B cell (primary cell): Measurements from ENCODE around the gene PAQR6. TPM values are rescaled to one million over a fixed set of nuclear protein-coding genes. Genes with fewer than 3 reads are reported as not detected.
A peak's percentile ranks its signal among the peaks of the same experiment; 100 is the strongest.

Experiments
- ATAC-seq: fragments of 200-7000 bp; cut with Tn5 transposase; one replicate; pipeline ENCODE4 v1.10.0; 2021; ENCODE audit warnings: low read depth, mild to moderate bottlenecking, moderate number of reproducible peaks, moderate library complexity
- CTCF ChIA-PET: fragments of 350-600 bp; sonication (Branson Sonifier 250); formaldehyde crosslinking; loops from one replicate; lab custom pipeline; 2021; ENCODE audit warnings: antibody characterized with exemption, inconsistent platforms; lab: Charles Lee
- POLR2A ChIA-PET: fragments of 350-600 bp; sonication (Branson Sonifier 250); formaldehyde crosslinking; loops from one replicate; lab custom pipeline; 2021; ENCODE audit warnings: antibody characterized with exemption; lab: Charles Lee
- DNase-seq: peaks from one replicate; pipeline ENCODE4 v3.0.0; 2013
- H2AFZ ChIP-seq: 2 replicates; pipeline ENCODE4 v1.6.1; 2012; ENCODE audit warnings: mild to moderate bottlenecking, low read depth, low read length; ENCODE audit not compliant: insufficient read depth, poor library complexity, severe bottlenecking
- H3K27ac ChIP-seq, 2 donors: 1 replicate in 1 of 2; 2 replicates in 1 of 2; pipeline ENCODE4 v1.5.1; 2012 to 2013; ENCODE audit warnings: low read length in 2 of 2, mild to moderate bottlenecking in 2 of 2, moderate library complexity in 1 of 2
- H3K27me3 ChIP-seq, 4 experiments: fragments of 200-600 bp in 1 of 4; sonication (generic) in 1 of 4; replicated peaks in 1 of 4; 1 replicate in 2 of 4; 2 replicates in 2 of 4; pipeline versions ENCODE4 v1.6.1 to v1.7.0; 2013 to 2016; ENCODE audit warnings: low read length in 3 of 4, mild to moderate bottlenecking in 2 of 4, mixed read lengths in 1 of 4, moderate library complexity in 1 of 4; ENCODE audit not compliant: insufficient read depth in 4 of 4, control insufficient read depth in 3 of 4; ENCODE audit errors: control extremely low read depth in 1 of 4
- H3K36me3 ChIP-seq, 2 experiments: replicated peaks in 1 of 2; 1 replicate in 1 of 2; 2 replicates in 1 of 2; pipeline versions ENCODE4 v1.6.1 to v1.7.1; 2013; ENCODE audit warnings: low read length in 1 of 2; ENCODE audit not compliant: insufficient read depth in 2 of 2, control insufficient read depth in 1 of 2; ENCODE audit errors: control extremely low read depth in 1 of 2, extremely low read depth in 1 of 2
- H3K4me1 ChIP-seq, 2 donors: fragments of 200-600 bp in 1 of 2; sonication (generic) in 1 of 2; 1 replicate in 1 of 2; 2 replicates in 1 of 2; pipeline versions ENCODE4 v1.5.1 to v1.6.1; 2013 to 2017; ENCODE audit warnings: low read length in 2 of 2; ENCODE audit not compliant: control insufficient read depth in 2 of 2, insufficient read depth in 2 of 2
- H3K4me2 ChIP-seq: replicated peaks from 2 replicates; pipeline ENCODE3; 2012; ENCODE audit warnings: mild to moderate bottlenecking, low read depth, low read length; ENCODE audit not compliant: poor library complexity, severe bottlenecking
- H3K4me3 ChIP-seq, 5 experiments: fragments of 200-600 bp in 1 of 5; sonication (generic) in 1 of 5; 1 replicate in 3 of 5; 2 replicates in 2 of 5; pipeline versions ENCODE4 v1.5.1 to v1.7.0; 2011 to 2016; ENCODE audit warnings: low read length in 4 of 5, mild to moderate bottlenecking in 4 of 5, low read depth in 2 of 5, control low read depth in 1 of 5, moderate library complexity in 1 of 5; ENCODE audit not compliant: insufficient read depth in 1 of 5; ENCODE audit errors: control extremely low read depth in 1 of 5, extremely low read depth in 1 of 5
- H3K79me2 ChIP-seq: fragments of 200-600 bp; sonication (generic); one replicate; pipeline ENCODE4 v1.6.0; 2016; ENCODE audit warnings: low read length; ENCODE audit not compliant: control insufficient read depth, insufficient read depth
- H3K9ac ChIP-seq: fragments of 200-600 bp; sonication (generic); 2 replicates; pipeline ENCODE4 v1.6.1; 2017; ENCODE audit warnings: mild to moderate bottlenecking, low read length, moderate library complexity
- H3K9me3 ChIP-seq, 3 donors: one replicate each; pipeline versions ENCODE4 v1.6.1 to v1.7.1; 2013; ENCODE audit warnings: low read length in 2 of 3; ENCODE audit not compliant: control insufficient read depth in 2 of 3, insufficient read depth in 1 of 3; ENCODE audit errors: control extremely low read depth in 1 of 3
- H4K20me1 ChIP-seq: 2 replicates; pipeline ENCODE4 v1.6.0; 2012; ENCODE audit warnings: mild to moderate bottlenecking, low read length; ENCODE audit not compliant: insufficient read depth, control insufficient read depth, poor library complexity, severe bottlenecking
- H3K27ac Mint-ChIP-seq: one replicate; pipeline ENCODE4 v1.8.0; 2021; ENCODE audit warnings: mixed read lengths
- H3K27me3 Mint-ChIP-seq: one replicate; pipeline ENCODE4 v1.8.0; 2021; ENCODE audit warnings: mixed read lengths
- H3K4me1 Mint-ChIP-seq: one replicate; pipeline ENCODE4 v1.8.0; 2021; ENCODE audit warnings: mixed read lengths
- H3K4me3 Mint-ChIP-seq: one replicate; pipeline ENCODE4 v1.8.0; 2021; ENCODE audit warnings: mixed read lengths
- H3K9me3 Mint-ChIP-seq: one replicate; pipeline ENCODE4 v1.8.0; 2022; ENCODE audit warnings: mixed read lengths; ENCODE audit not compliant: insufficient read depth
- EZH2 ChIP-seq: IDR thresholded peaks from 2 replicates; pipeline ENCODE4 v1.6.1; 2012; ENCODE audit warnings: borderline replicate concordance, low read depth, mild to moderate bottlenecking, moderate library complexity, low read length; ENCODE audit not compliant: insufficient read depth, poor library complexity, severe bottlenecking
- WGBS: methylation state at CpG from one replicate; pipeline ENCODE4 v1.1.5; 2013; ENCODE audit warnings: missing lambda C conversion rate; ENCODE audit not compliant: insufficient coverage; 5-methylcytosine and 5-hydroxymethylcytosine counted together
- intact Hi-C: fragments of 100-400 bp; cut with micrococcal nuclease; formaldehyde crosslinking; loops from one replicate; pipeline ENCODE4 v1.10.0; 2022
- polyA plus RNA-seq: library from polyadenylated mRNA; depleted of rRNA; stranded (reverse); fragments of >200 nt; gene quantifications from 2 replicates; pipeline ENCODE4 v1.2.3, GENCODE V29; 2012
- total RNA-seq, 2 donors: library from RNA; stranded (reverse); fragments of 120-200 nt in 1 of 2; gene quantifications; 1 replicate in 1 of 2; 2 replicates in 1 of 2; pipeline versions ENCODE4 v1.2.3 to v1.2.4, GENCODE V29; 2013 to 2022
- TF ChIP-seq, protein P1 (sequence below): fragments of 200-600 bp; IDR thresholded peaks from one replicate; pipeline ENCODE4 v1.8.0; 2022; ENCODE audit warnings: antibody characterized with exemption, mild to moderate bottlenecking

Gene PAQR6
- total and polyA plus RNA-seq, 2 donors (not counting 1 experiment from before 2014, with no cell fraction given): 1.3 to 1.8 TPM

DNA sequence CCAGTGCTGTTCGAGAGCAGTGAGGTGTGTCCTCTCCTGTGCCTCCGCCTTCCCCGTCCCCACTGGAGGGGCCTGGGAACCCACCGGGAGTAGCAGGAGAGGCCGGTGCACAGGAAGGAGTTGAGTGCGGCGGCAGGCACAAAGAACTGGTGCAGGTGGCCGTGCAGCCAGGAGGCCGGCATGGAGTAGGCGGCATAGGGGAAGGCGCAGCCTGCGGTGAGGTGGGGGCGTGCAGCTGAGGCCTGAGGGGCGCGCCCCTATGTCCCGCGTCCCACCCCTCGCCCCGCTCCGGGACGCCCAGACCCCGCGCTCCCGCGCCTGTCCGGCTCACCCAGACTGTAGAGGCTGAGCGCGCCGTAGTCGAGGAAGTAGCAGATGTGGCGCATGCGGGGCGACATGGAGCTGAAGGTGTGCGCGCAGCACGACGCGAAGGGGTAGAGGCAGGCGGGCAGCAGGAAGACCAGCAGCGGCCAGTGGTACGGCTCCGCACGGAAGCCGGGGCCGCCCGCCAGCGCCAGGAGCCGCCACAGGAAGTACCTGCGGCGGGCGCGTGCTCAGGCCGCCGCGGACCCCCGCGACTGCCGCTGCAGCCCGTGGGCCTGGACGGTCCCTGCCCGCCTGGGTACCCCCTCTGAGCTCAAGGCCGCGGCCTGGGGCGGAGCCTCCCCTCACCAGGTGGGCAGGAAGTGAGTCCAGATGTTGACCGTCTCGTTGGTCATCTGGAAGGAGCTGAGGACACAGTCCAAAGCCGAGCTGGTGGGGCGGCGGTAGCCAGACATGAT lies 2.2 kb downstream of the PAQR6 start:
- peak overlapping the region in 4 of 5 experiments; percentile 26 to 60 (median 47) for H3K4me3 ChIP-seq
- H3K36me3 ChIP-seq: peaks cover 0 to 8% of the 10 kb centered on the region in 2 experiments
- H3K4me1 Mint-ChIP-seq: peaks cover 18% of the 10 kb centered on the region
- H3K9ac ChIP-seq: peak overlapping the region; percentile 69
- H3K27me3 Mint-ChIP-seq: peaks cover 7% of the 10 kb centered on the region
- 3% methylated on average over 67 of the region's 69 CpGs for WGBS
- POLR2A ChIA-PET: no interaction called here
- H3K9me3 ChIP-seq: peaks cover 0 to 3% (median 0%) of the 10 kb centered on the region in 3 donors
- peaks cover 0 to 12% (median 0%) of the 10 kb centered on the region in 4 experiments for H3K27me3 ChIP-seq
- H3K27ac Mint-ChIP-seq: peak overlapping the region; percentile 59
- no peaks in the 10 kb centered on the region for H4K20me1 ChIP-seq
- peak overlapping the region; percentile 75 for H2AFZ ChIP-seq
- peak overlapping the region; percentile 93 for H3K4me2 ChIP-seq
- no peaks in the 10 kb centered on the region for H3K9me3 Mint-ChIP-seq
- peak overlapping the region; percentile 89 for H3K4me3 Mint-ChIP-seq
- H3K4me1 ChIP-seq: peaks cover 14 to 15% of the 10 kb centered on the region in 2 donors
- ATAC-seq (peak; percentile 64), DNase-seq (peak; percentile 57)
- TF ChIP-seq, protein P1, sequence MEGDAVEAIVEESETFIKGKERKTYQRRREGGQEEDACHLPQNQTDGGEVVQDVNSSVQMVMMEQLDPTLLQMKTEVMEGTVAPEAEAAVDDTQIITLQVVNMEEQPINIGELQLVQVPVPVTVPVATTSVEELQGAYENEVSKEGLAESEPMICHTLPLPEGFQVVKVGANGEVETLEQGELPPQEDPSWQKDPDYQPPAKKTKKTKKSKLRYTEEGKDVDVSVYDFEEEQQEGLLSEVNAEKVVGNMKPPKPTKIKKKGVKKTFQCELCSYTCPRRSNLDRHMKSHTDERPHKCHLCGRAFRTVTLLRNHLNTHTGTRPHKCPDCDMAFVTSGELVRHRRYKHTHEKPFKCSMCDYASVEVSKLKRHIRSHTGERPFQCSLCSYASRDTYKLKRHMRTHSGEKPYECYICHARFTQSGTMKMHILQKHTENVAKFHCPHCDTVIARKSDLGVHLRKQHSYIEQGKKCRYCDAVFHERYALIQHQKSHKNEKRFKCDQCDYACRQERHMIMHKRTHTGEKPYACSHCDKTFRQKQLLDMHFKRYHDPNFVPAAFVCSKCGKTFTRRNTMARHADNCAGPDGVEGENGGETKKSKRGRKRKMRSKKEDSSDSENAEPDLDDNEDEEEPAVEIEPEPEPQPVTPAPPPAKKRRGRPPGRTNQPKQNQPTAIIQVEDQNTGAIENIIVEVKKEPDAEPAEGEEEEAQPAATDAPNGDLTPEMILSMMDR: no peak
- TF ChIP-seq EZH2: no peak
- H3K27ac ChIP-seq: no peak overlapping the region
- CTCF ChIA-PET: interaction anchor here (1.5 to 2.1 kb wide), 2 partner anchors 20 to 74 kb away, joined by 5 to 10 read pairs; no protein-coding TSS in a partner anchor
- intact Hi-C loops: no loop called here
- H3K79me2 ChIP-seq: no peaks in the 10 kb centered on the region

DNA sequence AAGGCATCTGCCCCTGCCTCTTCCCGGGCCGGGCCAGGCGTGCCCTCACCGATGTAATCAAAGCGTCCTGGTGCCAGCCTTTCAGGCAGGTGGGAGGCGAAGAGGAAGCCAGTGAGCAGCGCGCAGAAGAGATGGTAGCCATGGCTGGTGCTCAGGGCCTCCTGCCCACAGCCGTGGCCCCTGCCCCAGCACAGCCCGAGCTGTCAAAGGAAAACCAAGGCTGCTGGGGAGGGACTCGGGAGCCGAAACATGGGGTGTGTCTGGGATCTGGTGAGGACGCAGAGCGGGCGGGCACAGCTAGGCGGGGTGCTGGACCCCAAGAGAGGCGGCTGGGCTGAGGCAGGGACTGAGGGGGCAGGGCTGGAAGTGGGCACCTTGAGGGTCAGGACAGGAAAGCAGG lies 3.1 kb downstream of the PAQR6 start:
- intact Hi-C loops: no loop called here
- POLR2A ChIA-PET: no interaction called here
- TF ChIP-seq, protein P1: no peak
- no peak for TF ChIP-seq EZH2
- Histone ChIP-seq H3K9ac (no peak overlapping the region), H3K27me3 (peaks cover 0 to 12% (median 0%) of the 10 kb centered on the region in 4 experiments), H2AFZ (no peak overlapping the region), H3K4me2 (peak overlapping the region; percentile 93), H3K4me3 (no peak overlapping the region), H3K4me1 (peaks cover 14 to 15% of the 10 kb centered on the region in 2 donors), H3K9me3 (peaks cover 0 to 3% (median 0%) of the 10 kb centered on the region in 3 donors), H3K79me2 (no peaks in the 10 kb centered on the region), H4K20me1 (no peaks in the 10 kb centered on the region), H3K36me3 (peaks cover under 1 to 3% of the 10 kb centered on the region in 2 experiments), H3K27ac (no peak overlapping the region)
- CTCF ChIA-PET: no interaction called here
- 97% methylated on average over 13 of the region's 17 CpGs for WGBS
- ATAC-seq: no peak
- Mint-ChIP-seq H3K27ac (no peak overlapping the region), H3K9me3 (no peaks in the 10 kb centered on the region), H3K4me3 (peak overlapping the region; percentile 89), H3K4me1 (peaks cover 18% of the 10 kb centered on the region), H3K27me3 (peaks cover 7% of the 10 kb centered on the region)
- no peak for DNase-seq
